Stimulated activated CD4-positive, alpha-beta T cell treated with anti-CD3 and anti-CD28 coated beads, TNF-alpha, amount 100 ng/mL, for 1 hour (primary cell): ENCODE data around the gene SBK1.
"Not testable (repeated sequence)": the region's sequence is repeated elsewhere in the genome, so short reads cannot be mapped to it uniquely, and the experiment has no call there.

Experiments used
- DNase-seq, 3 donors: peaks; one replicate each; pipeline ENCODE4 v3.0.0-alpha.2; 2020; ENCODE audit warnings: low read depth in 3 of 3, low spot score in 1 of 3

SBK1 gene

GRCh38 chr16:28291651-28292626 is at the start of gene SBK1:
Gene SBK1 (plus strand): TSS chr16:28292525. CDS start chr16:28317392, 24,867 bp downstream.
- peak; percentile 67 to 79 (median 76) for DNase-seq

- not testable (repeated sequence) for DNase-seq
These were observed 42.8 kb upstream of the SBK1 start for GRCh38 chr16:28249483-28249882.

GRCh38 chr16:28250999-28251398 is 41.3 kb upstream of the SBK1 start:
- no peak for DNase-seq

GRCh38 chr16:28254158-28254557 is 38.2 kb upstream of the SBK1 start:
- DNase-seq: no peak

- DNase-seq: no peak
These were observed 36.5 kb upstream of the SBK1 start for GRCh38 chr16:28255838-28256237.

- no peak for DNase-seq
These were observed 35.1 kb upstream of the SBK1 start for GRCh38 chr16:28257256-28257655.

- DNase-seq: no peak
These were observed 33.8 kb upstream of the SBK1 start for GRCh38 chr16:28258567-28258966.

GRCh38 chr16:28259091-28259780 is 33.1 kb upstream of the SBK1 start:
- no peak for DNase-seq

GRCh38 chr16:28259781-28260150 is 32.6 kb upstream of the SBK1 start:
- DNase-seq: no peak

GRCh38 chr16:28260193-28260592 is 32.1 kb upstream of the SBK1 start:
- no peak for DNase-seq

GRCh38 chr16:28261942-28262341 is 30.4 kb upstream of the SBK1 start:
- no peak for DNase-seq

GRCh38 chr16:28263305-28263704 is 29.0 kb upstream of the SBK1 start:
- DNase-seq: no peak

GRCh38 chr16:28264656-28265055 is 27.7 kb upstream of the SBK1 start:
- no peak for DNase-seq

GRCh38 chr16:28265822-28266221 is 26.5 kb upstream of the SBK1 start:
- no peak for DNase-seq

- no peak for DNase-seq
These were observed 25.0 kb upstream of the SBK1 start for GRCh38 chr16:28267356-28267755.

- DNase-seq: no peak
These were observed 18.8 kb upstream of the SBK1 start for GRCh38 chr16:28273511-28273910.

- no peak for DNase-seq
These were observed 17.6 kb upstream of the SBK1 start for GRCh38 chr16:28274676-28275075.

- DNase-seq: no peak
These were observed 16.0 kb upstream of the SBK1 start for GRCh38 chr16:28276301-28276700.

GRCh38 chr16:28277537-28278388 is 14.6 kb upstream of the SBK1 start:
- DNase-seq: peak; percentile 64 to 82 (median 78)

GRCh38 chr16:28279006-28279405 is 13.3 kb upstream of the SBK1 start:
- no peak for DNase-seq
